ENCODE results near the gene PCSK6.

GRCh38 chr15:101495334-101496197 lies 6.1 kb upstream of the PCSK6 start:
- TF ChIP-seq POLR2A (IDR thresholded peaks at IDR 0.05) (no peak), CTCF (IDR thresholded peaks at IDR 0.05) (no peak), POLR2AphosphoS5 (IDR thresholded peaks at IDR 0.05) (no peak)
